ENCODE data around the gene SCAMP4.

DNA sequence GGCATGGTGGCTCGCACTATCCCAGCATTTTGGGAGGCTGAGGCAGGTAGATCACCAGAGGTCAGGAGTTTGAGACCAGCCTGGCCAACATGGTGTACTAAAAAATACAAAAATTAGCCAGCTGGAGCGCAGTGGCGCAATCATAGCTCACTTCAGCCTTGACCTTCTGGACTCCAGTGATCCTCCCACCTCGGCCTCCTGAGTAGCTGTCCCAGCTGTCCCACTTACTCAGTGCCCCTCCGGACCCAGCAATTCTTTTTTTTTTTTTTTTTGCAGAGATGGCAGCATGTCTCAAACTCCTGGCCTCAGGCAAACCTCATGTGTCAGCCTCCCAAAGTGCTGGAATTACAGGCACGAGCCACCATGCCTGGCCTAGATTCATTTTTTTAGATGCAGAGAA, 2.3 kb upstream of the SCAMP4 start:
- TF ChIP-seq POLR2AphosphoS5 (IDR thresholded peaks at IDR 0.05): no peak
- TF ChIP-seq CTCF (IDR thresholded peaks at IDR 0.05): no peak
- TF ChIP-seq POLR2A (IDR thresholded peaks at IDR 0.05; ENCODE audit: low read depth): no peak

All from esophagus muscularis mucosa (tissue), 3 donors.